Glomerular endothelial cell (primary cell): ENCODE data around the gene ELOB. TPM values are rescaled to one million over a fixed set of nuclear protein-coding genes. Genes with fewer than 3 reads are reported as not detected.

ENCODE experiments used
- DNase-seq: peaks from one replicate; pipeline ENCODE4 v3.0.0-alpha.2; 2011; ENCODE audit warnings: low read depth, low spot score; ENCODE audit errors: extremely low read depth
- total RNA-seq: library from RNA; depleted of rRNA; stranded (reverse); fragments of >200 nt; gene quantifications from 2 replicates; pipeline ENCODE4 v1.2.3, GENCODE V29; 2015

Gene ELOB
- total RNA-seq, 1 donor from 2014 or later = 338 TPM

- no peak for DNase-seq
Observed at GRCh38 chr16:2811703-2812471, 34.8 kb upstream of the ELOB start.

GRCh38 chr16:2810651-2811050 is 33.6 kb upstream of the ELOB start:
- no peak for DNase-seq

- no peak for DNase-seq
Observed at GRCh38 chr16:2809149-2809760, 32.2 kb upstream of the ELOB start.

- DNase-seq = no peak
Observed at GRCh38 chr16:2808181-2808580, 31.1 kb upstream of the ELOB start.

- no peak for DNase-seq
Observed at GRCh38 chr16:2806286-2806685, 29.2 kb upstream of the ELOB start.

GRCh38 chr16:2804728-2805127 is 27.6 kb upstream of the ELOB start:
- no peak for DNase-seq

- no peak for DNase-seq
Observed at GRCh38 chr16:2803545-2804195, 26.6 kb upstream of the ELOB start.

GRCh38 chr16:2799859-2800226 is 22.8 kb upstream of the ELOB start:
- no peak for DNase-seq

GRCh38 chr16:2799205-2799858 is 22.3 kb upstream of the ELOB start:
- no peak for DNase-seq

- no peak for DNase-seq
Observed at GRCh38 chr16:2798723-2799204, 21.7 kb upstream of the ELOB start.

- no peak for DNase-seq
Observed at GRCh38 chr16:2795395-2796143, 18.5 kb upstream of the ELOB start.

- DNase-seq = no peak
Observed at GRCh38 chr16:2792940-2793339, 15.9 kb upstream of the ELOB start.

GRCh38 chr16:2791174-2791573 is 14.1 kb upstream of the ELOB start:
- DNase-seq = no peak

GRCh38 chr16:2790631-2791030 is 13.6 kb upstream of the ELOB start:
- no peak for DNase-seq

GRCh38 chr16:2787961-2788360 is 10.9 kb upstream of the ELOB start:
- DNase-seq = no peak

GRCh38 chr16:2787406-2787805 is 10.3 kb upstream of the ELOB start, which contains the start of gene PRSS33:
Gene PRSS33 (minus strand): TSS chr16:2787560. CDS start chr16:2786547, 1,013 bp downstream.
- no peak for DNase-seq

- no peak for DNase-seq
Observed at GRCh38 chr16:2786826-2787151, 9.7 kb upstream of the ELOB start.

GRCh38 chr16:2786061-2786825 is 9.2 kb upstream of the ELOB start:
- DNase-seq = no peak

- DNase-seq = no peak
Observed at GRCh38 chr16:2785101-2785991, 8.3 kb upstream of the ELOB start.
